Upper lobe of left lung (tissue), 6 donors: ENCODE data around the gene CEP41. TPM values are rescaled to one million over a fixed set of nuclear protein-coding genes. Genes with fewer than 3 reads are reported as not detected.

Experiments
- ATAC-seq, 2 donors: fragments of 200-7000 bp; cut with Tn5 transposase; one replicate each; pipeline ENCODE4 v1.9.1; 2022; ENCODE audit warnings: mild to moderate bottlenecking in 2 of 2, moderate library complexity in 2 of 2; ENCODE audit not compliant: low FRiP score in 2 of 2
- DNase-seq, 2 donors: peaks; one replicate each; pipeline ENCODE4 v3.0.0-alpha.2; 2019 to 2020
- H3K27ac ChIP-seq, 4 donors: fragments of 200-600 bp; sonication (generic); one replicate each; pipeline ENCODE4 v1.5.1; 2016 to 2019
- H3K27me3 ChIP-seq, 4 donors: fragments of 200-600 bp; sonication (generic); one replicate each; pipeline ENCODE4 v1.5.1; 2017 to 2019
- H3K36me3 ChIP-seq, 4 donors: fragments of 200-600 bp; sonication (generic); one replicate each; pipeline ENCODE4 v1.5.1; 2016 to 2019
- H3K4me1 ChIP-seq, 4 donors: fragments of 200-600 bp; sonication (generic); one replicate each; pipeline ENCODE4 v1.5.1; 2018 to 2019
- H3K4me3 ChIP-seq, 4 donors: fragments of 200-600 bp; sonication (generic); one replicate each; pipeline ENCODE4 v1.5.1; 2017 to 2019; ENCODE audit warnings: mild to moderate bottlenecking in 2 of 4, moderate library complexity in 1 of 4
- H3K9me3 ChIP-seq, 4 donors: fragments of 200-600 bp; sonication (generic); one replicate each; pipeline ENCODE4 v1.5.1; 2018 to 2019
- CTCF ChIP-seq, 6 experiments: fragments of 450-650 bp in 4 of 6; fragments of 200-600 bp in 2 of 6; sonication (generic) in 2 of 6; IDR thresholded peaks; one replicate each; pipeline ENCODE4 v1.5.1; 2016 to 2019; ENCODE audit warnings: antibody characterized with exemption in 6 of 6
- EP300 ChIP-seq, 4 donors: sonication (generic); formaldehyde crosslinking; IDR thresholded peaks; one replicate each; pipeline ENCODE4 v1.5.1; 2017; ENCODE audit warnings: antibody characterized with exemption in 4 of 4, control low read depth in 2 of 4
- POLR2A ChIP-seq, 4 donors: fragments of 450-650 bp; IDR thresholded peaks; one replicate each; pipeline ENCODE4 v1.5.1; 2016 to 2017; ENCODE audit warnings: antibody characterized with exemption in 4 of 4, mild to moderate bottlenecking in 2 of 4
- POLR2AphosphoS5 ChIP-seq, 2 donors: sonication (generic); formaldehyde crosslinking; IDR thresholded peaks; one replicate each; pipeline ENCODE4 v1.5.1; 2017; ENCODE audit warnings: antibody characterized with exemption in 2 of 2
- WGBS, 2 donors: methylation state at CpG; one replicate each; pipeline ENCODE4 v1.1.5; 2017 to 2018; 5-methylcytosine and 5-hydroxymethylcytosine counted together
- total RNA-seq, 6 donors: library from RNA; depleted of rRNA in 4 of 6; stranded (reverse); fragments of >200 nt in 4 of 6; gene quantifications; one replicate each; pipeline versions ENCODE4 v1.1.0 to v1.2.1, GENCODE V29; 2016 to 2021
- donor health status: DM: no; HTN: no; CAD: no; lungs with moderate emphysema.
- donor health status: DM: no; HTN: yes; CAD: no; lungs with severe emphysema.

CEP41 gene, protein sequence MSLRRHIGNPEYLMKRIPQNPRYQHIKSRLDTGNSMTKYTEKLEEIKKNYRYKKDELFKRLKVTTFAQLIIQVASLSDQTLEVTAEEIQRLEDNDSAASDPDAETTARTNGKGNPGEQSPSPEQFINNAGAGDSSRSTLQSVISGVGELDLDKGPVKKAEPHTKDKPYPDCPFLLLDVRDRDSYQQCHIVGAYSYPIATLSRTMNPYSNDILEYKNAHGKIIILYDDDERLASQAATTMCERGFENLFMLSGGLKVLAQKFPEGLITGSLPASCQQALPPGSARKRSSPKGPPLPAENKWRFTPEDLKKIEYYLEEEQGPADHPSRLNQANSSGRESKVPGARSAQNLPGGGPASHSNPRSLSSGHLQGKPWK
- total RNA-seq: 10 to 100 TPM in 1 of 6 donors, 1 to 10 TPM in 5; 4.3 to 11.5 (median 7.2) TPM

DNA sequence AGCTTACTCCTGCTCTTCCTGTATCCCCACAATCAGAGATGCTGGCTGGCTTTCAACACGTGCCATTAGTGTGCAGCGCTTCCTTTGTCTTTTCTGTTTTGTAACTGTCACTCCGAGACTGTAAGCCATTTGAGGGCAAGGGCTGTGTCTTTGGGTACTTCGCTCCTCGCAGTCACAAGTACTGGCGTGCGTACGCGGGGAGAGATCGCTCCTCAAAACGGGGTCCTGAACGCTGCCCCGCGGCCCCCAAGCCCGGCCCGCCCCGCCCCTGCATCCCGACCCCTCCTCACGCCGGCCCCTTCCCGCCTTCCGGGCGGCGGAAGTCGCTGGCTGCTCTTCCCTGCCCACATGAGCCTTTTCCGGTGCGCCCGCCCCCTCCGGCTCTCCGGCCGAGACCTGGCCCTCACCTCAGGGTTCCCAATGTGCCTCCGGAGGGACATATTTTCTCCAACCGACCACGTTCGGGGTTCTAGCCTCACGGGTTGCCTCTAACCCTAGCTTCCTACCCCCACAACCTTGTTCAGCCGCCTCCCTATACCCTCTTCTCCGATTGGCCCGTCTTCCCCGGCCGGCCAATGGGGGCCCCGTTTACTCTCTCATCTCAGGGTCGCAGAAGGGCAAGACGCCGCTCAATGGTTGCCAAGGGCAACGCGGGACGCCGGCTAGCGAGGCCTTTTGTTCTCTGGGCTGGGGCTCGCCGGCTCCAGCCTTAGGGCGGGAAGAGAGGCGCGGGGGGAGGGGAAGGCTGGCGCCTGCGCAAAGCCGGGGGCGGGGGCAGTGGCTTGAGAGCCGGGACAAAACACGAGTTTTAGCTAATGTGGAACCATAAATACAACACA, at the start of gene CEP41:
TSS of gene CEP41 (minus strand) at position 490 of the 839 bp plus-strand sequence. CDS start at position 440, 50 bp downstream.
- no peaks in the 10 kb centered on the region for H3K36me3 ChIP-seq
- no peaks in the 10 kb centered on the region for H3K27me3 ChIP-seq
- H3K9me3 ChIP-seq: no peaks in the 10 kb centered on the region
- H3K4me1 ChIP-seq: peaks cover 13 to 25% (median 17%) of the 10 kb centered on the region in 4 donors
- peak; percentile 97 to 98 for DNase-seq
- 5% methylated on average over 17 to 49 of the region's 61 CpGs for WGBS, 2 donors
- TF ChIP-seq POLR2A (IDR thresholded peaks at IDR 0.05) (peak in 1 of 4 donors; percentile 49), CTCF (IDR thresholded peaks at IDR 0.05) (no peak), POLR2AphosphoS5 (IDR thresholded peaks at IDR 0.05) (peak in 1 of 2 donors; percentile 36), EP300 (IDR thresholded peaks at IDR 0.05) (no peak)
- peak within 1 kb of the TSS; percentile 81 to 91 (median 90) for H3K27ac ChIP-seq
- peak; percentile 97 to 99 for ATAC-seq
- H3K4me3 ChIP-seq: peak within 1 kb of the TSS; percentile 66 to 92 (median 85)

GRCh38 chr7:130490311-130490791, 49.5 kb upstream of the CEP41 start:
- Histone ChIP-seq H3K27me3 (peaks cover 0 to 2% (median 0%) of the 10 kb centered on the region in 4 donors), H3K4me1 (peaks cover 17 to 46% (median 19%) of the 10 kb centered on the region in 4 donors), H3K4me3 (peak overlapping the region in 3 of 4 donors; percentile 40 to 51 (median 48)), H3K9me3 (no peaks in the 10 kb centered on the region), H3K27ac (no peak overlapping the region), H3K36me3 (no peaks in the 10 kb centered on the region)
- 63% methylated on average over 21 of the region's 21 CpGs for WGBS, 2 donors
- no peak for TF ChIP-seq POLR2AphosphoS5 (IDR thresholded peaks at IDR 0.05)
- no peak for TF ChIP-seq CTCF (IDR thresholded peaks at IDR 0.05)
- TF ChIP-seq EP300 (IDR thresholded peaks at IDR 0.05): no peak
- no peak for ATAC-seq
- peak in 1 of 2 donors; percentile 40 for DNase-seq

DNA sequence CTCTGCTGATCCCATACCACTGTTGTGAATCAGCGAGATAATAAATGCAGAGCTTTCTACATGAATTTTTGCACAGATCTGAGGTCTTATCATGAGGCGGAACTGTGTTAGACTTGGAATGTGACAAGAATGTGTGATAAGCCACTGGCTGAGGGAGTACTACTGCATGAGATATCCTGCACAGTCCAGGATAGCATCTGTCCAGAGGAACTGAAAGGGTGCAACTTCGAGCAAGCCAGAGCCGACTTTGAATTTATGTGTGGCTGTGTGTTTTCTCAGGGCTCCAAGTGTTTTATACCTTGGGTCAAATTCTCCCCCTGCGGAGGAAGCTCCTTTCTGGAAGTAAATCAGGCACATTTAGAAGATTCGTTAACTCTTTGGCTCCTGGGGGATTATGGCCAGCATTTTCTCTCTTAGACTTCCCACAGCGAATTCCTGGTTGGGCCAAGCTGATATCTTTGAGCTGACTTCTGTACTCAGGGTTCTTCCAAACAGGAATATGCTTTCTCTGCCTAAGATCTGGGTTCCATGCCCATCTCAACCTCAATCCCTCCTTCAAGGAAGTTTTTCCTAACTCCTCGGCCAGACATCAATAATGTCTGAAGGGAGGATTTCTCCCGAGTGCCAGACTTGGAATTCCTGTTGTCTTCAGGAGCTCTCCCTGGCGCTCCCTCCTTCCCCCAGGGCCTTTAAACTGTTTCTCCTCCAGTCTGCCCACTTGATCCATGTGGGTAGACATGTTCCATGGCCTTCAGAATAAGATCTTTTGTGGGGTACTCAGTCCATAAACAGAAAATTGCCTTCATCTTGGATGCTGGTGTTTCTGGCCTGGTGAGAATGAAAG, 48.5 kb upstream of the CEP41 start:
- Histone ChIP-seq H3K4me3 (no peak overlapping the region), H3K27me3 (peaks cover 0 to 2% (median 0%) of the 10 kb centered on the region in 4 donors), H3K4me1 (peaks cover 17 to 46% (median 19%) of the 10 kb centered on the region in 4 donors), H3K9me3 (no peaks in the 10 kb centered on the region), H3K27ac (no peak overlapping the region), H3K36me3 (no peaks in the 10 kb centered on the region)
- WGBS, 2 donors: 70 to 73% methylated on average over 9 to 10 of the region's 10 CpGs
- TF ChIP-seq POLR2AphosphoS5 (IDR thresholded peaks at IDR 0.05): no peak
- TF ChIP-seq POLR2A (IDR thresholded peaks at IDR 0.05): no peak
- TF ChIP-seq EP300 (IDR thresholded peaks at IDR 0.05): no peak
- no peak for TF ChIP-seq CTCF (IDR thresholded peaks at IDR 0.05)
- ATAC-seq: no peak
- DNase-seq: no peak

DNA sequence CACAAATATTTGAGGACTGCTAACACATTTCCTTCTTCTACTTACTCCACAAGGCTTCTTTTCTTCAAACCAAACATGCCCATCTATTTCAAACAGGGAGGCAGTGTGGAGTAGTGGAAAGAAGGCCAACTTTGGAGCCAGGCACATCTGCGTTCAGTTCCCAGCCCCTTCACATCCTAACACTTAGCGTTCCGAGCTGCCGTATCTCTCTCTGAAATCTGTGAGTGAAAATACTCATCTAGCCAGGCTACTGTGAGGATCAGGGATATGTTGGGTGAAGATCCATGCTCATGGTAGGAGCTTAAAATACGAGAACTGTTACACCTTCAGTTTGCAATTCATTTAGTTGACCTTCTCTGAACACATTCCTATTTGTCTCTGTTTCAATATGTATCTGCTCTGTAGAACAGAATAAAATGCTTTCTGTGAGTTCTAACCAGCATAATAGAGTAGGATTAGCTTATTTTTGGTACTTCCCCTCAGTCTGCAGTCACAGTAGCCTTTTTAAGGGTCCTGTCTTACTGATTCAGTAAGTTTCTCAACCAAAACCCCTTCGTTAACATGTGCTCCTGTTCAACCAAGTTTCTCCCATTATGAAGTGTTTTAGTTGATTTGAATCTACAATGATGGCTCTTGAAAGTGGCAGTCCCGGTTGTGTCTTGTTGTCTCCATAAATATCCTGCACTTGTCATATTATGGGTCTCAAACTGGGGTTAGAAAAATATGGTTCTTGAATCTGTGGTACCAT, 47.8 kb upstream of the CEP41 start:
- Histone ChIP-seq H3K4me3 (no peak overlapping the region), H3K4me1 (peaks cover 17 to 46% (median 19%) of the 10 kb centered on the region in 4 donors), H3K27me3 (peaks cover 0 to 2% (median 0%) of the 10 kb centered on the region in 4 donors), H3K27ac (peak overlapping the region in 1 of 4 donors; percentile 30), H3K36me3 (no peaks in the 10 kb centered on the region), H3K9me3 (no peaks in the 10 kb centered on the region)
- DNase-seq: no peak
- WGBS, 2 donors: 73 to 76% methylated on average over 7 of the region's 7 CpGs
- ATAC-seq: no peak
- no peak for TF ChIP-seq EP300 (IDR thresholded peaks at IDR 0.05)
- TF ChIP-seq CTCF (IDR thresholded peaks at IDR 0.05): no peak
- TF ChIP-seq POLR2A (IDR thresholded peaks at IDR 0.05): no peak
- no peak for TF ChIP-seq POLR2AphosphoS5 (IDR thresholded peaks at IDR 0.05)
